SK-N-DZ (cell line): ENCODE results near the gene MARCHF2.

Experiments
- DNase-seq: peaks from one replicate; pipeline ENCODE4 v3.0.0-alpha.2; 2015; ENCODE audit warnings: low spot score
- small RNA-seq, 2 experiments: library from RNA; depleted of rRNA; stranded (forward); fragments of <200 nt; gene quantifications; one replicate each; pipeline ENCODE3, GENCODE V24; 2014

Gene MARCHF2

GRCh38 chr19:8477889-8478288 lies 64.8 kb downstream of the MARCHF2 start:
- no peak for DNase-seq

GRCh38 chr19:8478598-8478997 lies 65.5 kb downstream of the MARCHF2 start:
- no peak for DNase-seq

GRCh38 chr19:8481201-8481600 lies 68.1 kb downstream of the MARCHF2 start:
- no peak for DNase-seq

- DNase-seq, result no peak
These were observed 68.5 kb downstream of the MARCHF2 start for GRCh38 chr19:8481616-8482015.

GRCh38 chr19:8482696-8483095 lies 69.6 kb downstream of the MARCHF2 start:
- DNase-seq, result no peak

- DNase-seq, result no peak
These were observed 70.1 kb downstream of the MARCHF2 start for GRCh38 chr19:8483165-8483564.

GRCh38 chr19:8484331-8484894 lies 71.3 kb downstream of the MARCHF2 start:
- DNase-seq, result no peak

- no peak for DNase-seq
These were observed 72.7 kb downstream of the MARCHF2 start for GRCh38 chr19:8485561-8486371.

- DNase-seq, result no peak
These were observed 73.6 kb downstream of the MARCHF2 start for GRCh38 chr19:8486661-8487136.

- DNase-seq, result no peak
These were observed 74.2 kb downstream of the MARCHF2 start for GRCh38 chr19:8487137-8487851.

GRCh38 chr19:8488365-8488764 lies 75.3 kb downstream of the MARCHF2 start:
- DNase-seq, result no peak

Small RNA genes within 50 kb of the gene (small RNA-seq; reads per million reads assigned to genes)
- gene MIR4999, result 0 to 0.18 reads per million in 2 experiments
